HG02588 (cell line): Measurements from ENCODE around the gene CENPL.

Experiments used
- ATAC-seq: cut with Tn5 transposase; IDR thresholded peaks from one replicate; pipeline ENCODE4 v1.9.1; 2021; ENCODE audit warnings: mild to moderate bottlenecking, moderate library complexity; ENCODE audit not compliant: unreplicated experiment

The CENPL gene

GRCh38 chr1:173758980-173759379, 65.7 kb downstream of the CENPL start:
- ATAC-seq: no peak

- ATAC-seq: no peak
Observed at GRCh38 chr1:173758110-173758509, 66.6 kb downstream of the CENPL start.

- ATAC-seq: no peak
Observed at GRCh38 chr1:173757666-173758065, 67.0 kb downstream of the CENPL start.

GRCh38 chr1:173753830-173754229, 70.9 kb downstream of the CENPL start:
- no peak for ATAC-seq
